ENCODE data around the gene PKNOX2. TPM values are rescaled to one million over a fixed set of nuclear protein-coding genes. Genes with fewer than 3 reads are reported as not detected.

PKNOX2 gene
- total RNA-seq, 1 experiment from 2014 or later, result not detected

GRCh38 chr11:125210066-125210465 is 45.5 kb downstream of the PKNOX2 start:
- Mint-ChIP-seq H3K4me3 (ENCODE audit: low read depth, unreplicated experiment) (no peak overlapping the region), H3K27me3 (ENCODE audit: unreplicated experiment) (peaks cover 40% of the 10 kb centered on the region), H3K27ac (ENCODE audit: unreplicated experiment) (no peak overlapping the region), H3K4me1 (ENCODE audit: low read depth, unreplicated experiment) (no peaks in the 10 kb centered on the region), H3K9me3 (ENCODE audit: low read depth, unreplicated experiment) (no peaks in the 10 kb centered on the region), H3K36me3 (ENCODE audit: insufficient read depth, unreplicated experiment) (no peaks in the 10 kb centered on the region)
- TF ChIP-seq CTCF (IDR thresholded peaks at IDR 0.05; ENCODE audit: unreplicated experiment), result no peak
- no peak for DNase-seq
- CTCF ChIA-PET, result no interaction called here
- intact Hi-C loops (cut with micrococcal nuclease; ENCODE audit: unreplicated experiment), result no loop called here
- BruUV-seq (replicated peaks), result no TSS peak

GRCh38 chr11:125211191-125211947 is 46.8 kb downstream of the PKNOX2 start:
- Mint-ChIP-seq H3K27ac (ENCODE audit: unreplicated experiment) (no peak overlapping the region), H3K4me1 (ENCODE audit: low read depth, unreplicated experiment) (no peaks in the 10 kb centered on the region), H3K27me3 (ENCODE audit: unreplicated experiment) (peaks cover 40% of the 10 kb centered on the region), H3K4me3 (ENCODE audit: low read depth, unreplicated experiment) (no peak overlapping the region), H3K9me3 (ENCODE audit: low read depth, unreplicated experiment) (no peaks in the 10 kb centered on the region), H3K36me3 (ENCODE audit: insufficient read depth, unreplicated experiment) (no peaks in the 10 kb centered on the region)
- DNase-seq, result no peak
- BruUV-seq (replicated peaks), result no TSS peak
- CTCF ChIA-PET, result no interaction called here
- intact Hi-C loops (cut with micrococcal nuclease; ENCODE audit: unreplicated experiment), result no loop called here
- no peak for TF ChIP-seq CTCF (IDR thresholded peaks at IDR 0.05; ENCODE audit: unreplicated experiment)

- intact Hi-C loops (cut with micrococcal nuclease; ENCODE audit: unreplicated experiment), result no loop called here
- no peak overlapping the region for H3K4me3 Mint-ChIP-seq (ENCODE audit: low read depth, unreplicated experiment)
- H3K27ac Mint-ChIP-seq (ENCODE audit: unreplicated experiment), result no peak overlapping the region
- BruUV-seq (replicated peaks), result no TSS peak
- no peaks in the 10 kb centered on the region for H3K9me3 Mint-ChIP-seq (ENCODE audit: low read depth, unreplicated experiment)
- H3K36me3 Mint-ChIP-seq (ENCODE audit: insufficient read depth, unreplicated experiment), result no peaks in the 10 kb centered on the region
- no peak for DNase-seq
- peaks cover 46% of the 10 kb centered on the region for H3K27me3 Mint-ChIP-seq (ENCODE audit: unreplicated experiment)
- H3K4me1 Mint-ChIP-seq (ENCODE audit: low read depth, unreplicated experiment), result no peaks in the 10 kb centered on the region
- CTCF ChIA-PET, result no interaction called here
- no peak for TF ChIP-seq CTCF (IDR thresholded peaks at IDR 0.05; ENCODE audit: unreplicated experiment)
Measured at GRCh38 chr11:125211948-125212340, 47.4 kb downstream of the PKNOX2 start.

GRCh38 chr11:125214601-125215565 is 50.3 kb downstream of the PKNOX2 start:
- DNase-seq, result no peak
- peaks cover 70% of the 10 kb centered on the region for H3K27me3 Mint-ChIP-seq (ENCODE audit: unreplicated experiment)
- no TSS peak for BruUV-seq (replicated peaks)
- H3K4me1 Mint-ChIP-seq (ENCODE audit: low read depth, unreplicated experiment), result no peaks in the 10 kb centered on the region
- CTCF ChIA-PET, result no interaction called here
- H3K36me3 Mint-ChIP-seq (ENCODE audit: insufficient read depth, unreplicated experiment), result no peaks in the 10 kb centered on the region
- no peak overlapping the region for H3K27ac Mint-ChIP-seq (ENCODE audit: unreplicated experiment)
- H3K9me3 Mint-ChIP-seq (ENCODE audit: low read depth, unreplicated experiment), result no peaks in the 10 kb centered on the region
- no peak for TF ChIP-seq CTCF (IDR thresholded peaks at IDR 0.05; ENCODE audit: unreplicated experiment)
- intact Hi-C loops (cut with micrococcal nuclease; ENCODE audit: unreplicated experiment), result no loop called here
- H3K4me3 Mint-ChIP-seq (ENCODE audit: low read depth, unreplicated experiment), result no peak overlapping the region
